GM19193 (cell line): ENCODE measurements around the gene NEURL1.

Experiments used
- POLR2A ChIP-seq: IDR thresholded peaks from 4 replicates; pipeline ENCODE4 v1.6.1; 2011; ENCODE audit not compliant: insufficient read depth, insufficient read length; ENCODE audit errors: extremely low read depth

The NEURL1 gene

DNA sequence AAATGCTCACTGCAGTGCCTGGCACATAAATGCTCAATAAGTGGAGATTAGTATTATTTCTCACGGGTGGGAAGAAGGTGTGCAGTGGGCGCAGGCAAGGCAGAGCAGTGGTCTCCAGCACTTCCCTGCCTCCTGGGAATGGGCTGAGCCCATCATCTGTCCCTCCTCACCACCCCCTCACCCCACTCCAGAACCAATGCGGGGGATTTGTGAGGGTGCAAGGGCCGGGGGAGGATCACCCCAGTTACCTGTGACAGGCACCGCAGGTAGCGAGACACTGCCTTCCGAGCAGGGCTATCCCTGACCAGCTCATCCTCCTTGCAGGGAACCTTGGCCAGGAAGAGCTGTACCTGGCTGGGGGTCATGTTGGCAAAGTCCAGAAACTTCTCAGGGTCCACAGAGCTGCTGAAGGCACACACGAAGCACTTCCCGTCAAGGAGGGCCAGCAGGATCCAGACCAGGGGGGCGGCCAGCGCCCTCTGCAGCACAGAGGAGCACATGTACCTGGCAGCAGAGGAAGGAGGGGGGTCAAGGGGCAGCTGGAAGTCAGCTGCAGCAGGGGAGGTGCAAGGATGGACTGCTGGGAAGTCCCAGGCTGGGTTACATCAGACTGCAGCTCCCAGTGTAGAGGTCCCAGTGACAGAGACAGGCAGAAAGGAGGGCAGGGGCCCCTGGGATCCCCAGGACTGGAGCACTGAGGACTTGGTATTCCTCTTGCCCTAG is 17.3 kb upstream of the NEURL1 start:
- TF ChIP-seq POLR2A: no peak

DNA sequence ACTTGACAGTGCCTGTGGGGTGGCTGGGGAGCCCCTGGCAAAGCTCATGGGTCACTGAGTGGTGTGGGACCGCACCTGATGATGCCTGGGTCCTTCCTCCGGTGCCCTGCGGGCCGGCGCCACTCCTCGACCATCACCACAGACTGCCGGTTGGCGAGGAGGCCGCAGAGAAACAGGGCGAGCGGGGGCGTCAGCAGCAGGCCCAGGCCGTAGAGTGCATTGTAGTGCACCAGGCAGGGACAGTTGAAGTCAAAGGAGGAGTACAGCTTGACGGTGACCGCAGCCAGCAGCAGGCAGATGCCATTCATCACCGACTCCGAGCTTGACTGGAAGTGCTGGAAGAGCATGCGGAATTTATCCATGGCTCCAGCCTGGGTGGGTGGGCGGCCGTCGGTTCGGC is 14.8 kb upstream of the NEURL1 start:
- TF ChIP-seq POLR2A: no peak

DNA sequence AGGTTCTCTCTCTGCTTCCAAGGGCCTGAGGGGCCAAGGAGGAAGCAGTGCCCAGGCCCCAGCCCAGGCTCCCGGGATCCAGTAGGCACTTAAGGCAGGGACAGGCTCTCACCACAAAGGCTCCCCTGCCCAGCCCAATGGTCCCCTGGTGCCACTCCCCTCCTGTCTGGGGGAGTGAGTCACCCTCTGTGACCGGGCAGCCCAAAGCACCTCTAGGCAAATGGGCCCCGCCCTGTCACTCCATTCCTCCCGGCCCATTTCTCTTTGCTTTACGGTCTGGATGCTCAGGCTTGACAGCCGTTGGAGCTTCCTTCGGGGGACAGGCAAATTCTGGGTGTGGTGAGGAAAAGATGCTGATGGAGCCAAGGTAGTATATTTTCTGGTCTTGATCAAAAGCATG is 14.4 kb upstream of the NEURL1 start, which contains the start of gene CALHM3:
CALHM3 (minus strand) TSS at position 106 of the 400 bp plus-strand sequence. CDS start 208 bp downstream, outside the sequence.
- no peak for TF ChIP-seq POLR2A

DNA sequence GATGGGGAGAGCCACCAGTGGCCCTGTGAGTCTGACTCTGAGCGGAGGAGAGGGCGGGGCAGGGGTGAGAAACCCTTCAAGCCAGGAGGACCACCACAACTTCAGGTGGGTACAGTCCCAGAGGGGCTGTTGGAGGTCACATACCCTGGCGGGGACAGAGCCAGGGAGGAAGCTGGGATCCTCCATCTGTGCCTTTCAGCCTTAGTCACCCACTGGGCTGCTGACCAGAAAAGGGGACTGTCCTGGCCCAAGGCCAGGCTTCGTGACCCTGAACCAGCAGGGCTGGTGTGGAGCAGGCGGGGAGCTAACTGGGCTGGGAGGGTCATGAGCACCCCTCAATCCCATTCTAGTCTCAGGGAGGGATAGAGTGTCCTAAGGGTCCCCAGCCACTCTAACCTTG is 13.0 kb upstream of the NEURL1 start:
- TF ChIP-seq POLR2A: no peak

DNA sequence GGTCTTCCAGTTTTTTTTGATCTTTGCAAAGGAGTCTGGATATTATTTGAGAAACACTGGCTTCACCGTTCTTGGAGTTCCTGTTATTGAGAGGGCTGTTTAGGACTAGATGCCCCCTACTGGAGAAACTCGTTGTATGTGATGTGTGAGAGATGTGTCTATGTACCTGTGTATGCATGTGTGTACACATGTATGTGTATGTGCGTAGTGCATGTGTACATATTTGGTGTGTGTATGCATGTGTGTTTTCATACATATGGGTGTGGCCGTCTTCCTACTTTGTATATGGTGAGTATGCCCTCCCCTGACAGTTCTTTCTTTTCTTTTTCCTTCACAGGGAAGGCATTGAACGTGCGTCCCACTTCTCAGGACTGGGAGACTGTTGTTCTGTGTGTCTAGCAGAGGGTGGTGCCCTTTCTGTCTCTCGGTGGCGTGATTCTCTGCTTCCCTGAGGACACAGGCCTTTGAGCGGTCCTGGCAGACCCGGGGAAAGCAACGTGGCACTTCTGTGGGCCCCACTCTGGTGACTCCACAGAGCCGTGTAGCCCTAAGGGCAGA is 11.5 kb upstream of the NEURL1 start:
- TF ChIP-seq POLR2A: no peak

DNA sequence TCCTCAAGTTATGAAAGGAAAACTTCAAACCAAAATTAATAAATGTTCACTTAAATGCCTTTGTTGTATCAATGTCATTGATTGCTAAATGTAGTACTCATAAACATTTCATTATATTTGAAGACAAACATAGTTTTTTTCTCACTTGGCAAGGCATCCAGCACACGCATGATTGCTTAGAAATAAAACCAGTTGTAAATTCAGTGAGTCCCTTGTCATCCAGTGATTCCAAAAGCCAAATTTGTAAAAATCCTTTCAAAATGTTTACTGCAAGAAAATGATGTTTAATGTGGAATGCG is 6.1 kb upstream of the NEURL1 start:
- no peak for TF ChIP-seq POLR2A

DNA sequence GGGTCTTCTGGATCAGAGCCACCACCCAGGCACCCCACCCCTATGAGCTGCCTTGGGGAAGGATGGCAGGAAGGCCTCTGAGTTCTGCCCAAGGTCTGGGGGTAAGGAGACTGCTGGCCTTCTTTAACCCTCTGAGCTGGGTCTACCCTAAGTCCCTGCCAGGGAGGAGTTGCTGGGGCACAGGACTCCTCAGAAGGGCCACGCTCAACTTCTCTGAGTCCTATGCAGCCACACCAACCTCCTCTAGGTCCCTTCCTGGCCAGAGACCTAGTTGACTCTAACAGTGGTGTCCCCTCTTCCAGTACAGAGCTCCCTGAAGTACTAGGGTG is 2.6 kb upstream of the NEURL1 start:
- TF ChIP-seq POLR2A: no peak

DNA sequence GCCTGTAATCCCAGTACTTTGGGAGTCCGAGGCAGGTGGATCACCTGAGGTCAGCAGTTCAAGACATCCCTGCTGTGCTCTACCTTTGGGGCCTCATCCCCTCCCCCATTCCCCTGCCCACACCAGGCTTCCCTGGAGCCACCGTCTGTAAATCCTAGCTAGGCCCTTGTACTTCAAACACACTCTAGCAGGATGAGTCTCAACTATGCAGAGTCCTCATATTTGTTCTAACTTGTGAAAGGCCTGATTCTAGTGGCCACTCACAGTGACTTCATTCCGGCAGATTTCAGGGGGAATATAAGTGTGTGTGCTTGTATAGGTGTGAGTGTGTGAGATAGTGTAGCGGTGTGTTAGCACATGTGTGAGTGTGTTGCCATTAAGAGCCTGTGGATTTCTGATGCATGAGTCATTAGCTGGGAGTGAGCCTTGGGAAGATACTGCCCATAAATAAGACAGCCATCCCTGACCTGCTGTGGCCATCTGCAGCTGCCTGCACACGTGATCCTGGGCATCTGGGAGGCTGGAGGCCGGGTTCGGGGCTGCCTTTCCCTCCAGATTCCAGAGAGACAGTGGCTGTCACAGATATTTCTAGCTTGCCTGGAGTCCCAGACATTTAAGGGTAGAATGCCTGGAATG is 1.7 kb upstream of the NEURL1 start:
- TF ChIP-seq POLR2A: no peak

DNA sequence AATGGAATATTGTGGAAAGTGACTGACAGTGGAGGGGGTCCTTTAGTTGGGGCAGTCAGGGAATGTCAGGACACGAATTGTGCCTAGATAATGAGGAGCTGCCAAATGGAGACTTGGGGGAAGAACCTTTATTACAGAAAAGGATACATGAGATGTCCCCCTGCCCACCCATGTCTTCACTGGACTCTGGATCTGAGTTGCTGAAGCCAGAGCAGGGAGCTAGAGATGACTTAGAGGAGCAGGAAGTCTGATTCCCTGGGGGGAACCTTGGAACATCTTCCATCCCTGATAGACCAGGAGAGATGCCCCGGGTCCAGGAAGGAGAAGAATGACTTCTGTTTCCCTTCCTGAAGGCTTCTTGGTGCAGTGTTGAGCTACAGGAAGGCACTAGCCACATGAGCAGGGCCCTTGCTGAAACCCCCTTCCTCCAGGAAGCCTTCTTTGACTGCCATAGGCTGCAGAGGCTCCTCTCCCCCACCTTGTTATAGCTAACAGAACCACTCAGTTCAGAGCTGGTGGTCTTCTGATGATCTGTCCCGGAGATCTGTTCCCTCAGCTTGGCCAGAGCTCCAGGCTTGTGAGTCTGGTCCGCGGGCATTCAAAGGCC is 747 bp upstream of the NEURL1 start:
- no peak for TF ChIP-seq POLR2A

DNA sequence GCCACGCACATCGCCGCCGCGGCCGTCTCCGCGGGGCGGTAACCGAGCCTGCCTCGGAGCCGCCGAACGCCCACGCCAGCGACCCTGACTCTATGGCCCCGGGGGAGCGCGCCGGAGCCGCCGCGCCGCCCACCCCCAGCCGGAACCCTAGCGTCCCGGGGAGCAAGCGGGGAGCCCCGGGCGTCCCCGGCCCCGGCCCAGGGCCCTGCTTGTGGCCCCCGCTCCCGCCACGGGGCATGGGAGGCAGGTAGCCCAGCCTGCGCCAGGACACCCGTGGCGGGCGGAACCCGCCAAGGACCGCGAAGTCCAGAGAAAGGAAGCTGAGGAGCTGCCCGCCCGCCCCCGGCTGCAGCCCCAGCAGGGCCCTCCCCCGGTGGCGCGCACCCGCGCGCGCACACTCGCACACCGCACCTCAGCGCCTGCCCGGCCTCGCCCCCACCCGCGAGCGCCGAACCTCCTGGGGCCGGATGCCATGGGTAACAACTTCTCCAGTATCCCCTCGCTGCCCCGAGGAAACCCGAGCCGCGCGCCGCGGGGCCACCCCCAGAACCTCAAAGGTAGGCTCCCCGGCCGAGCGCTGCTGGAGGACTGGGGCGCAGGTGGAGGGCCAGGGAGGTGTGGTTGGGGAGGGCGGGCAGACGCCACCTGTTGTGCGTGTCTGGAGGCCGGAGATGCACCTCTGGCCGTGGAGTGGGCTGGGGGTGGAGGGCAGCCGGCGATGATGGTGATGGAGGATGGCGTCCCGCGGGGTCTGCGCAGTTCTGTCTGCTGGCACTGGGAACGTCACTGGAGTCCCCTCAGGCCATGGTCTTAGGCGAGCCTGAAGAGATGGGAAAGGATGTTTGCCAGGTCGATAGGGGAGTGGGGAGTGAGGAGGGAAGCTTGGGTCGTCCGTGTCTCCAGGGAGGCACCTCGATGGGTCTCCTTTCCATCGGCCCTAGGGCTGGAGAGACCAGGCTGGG is 692 bp downstream of the NEURL1 start:
- TF ChIP-seq POLR2A: no peak

DNA sequence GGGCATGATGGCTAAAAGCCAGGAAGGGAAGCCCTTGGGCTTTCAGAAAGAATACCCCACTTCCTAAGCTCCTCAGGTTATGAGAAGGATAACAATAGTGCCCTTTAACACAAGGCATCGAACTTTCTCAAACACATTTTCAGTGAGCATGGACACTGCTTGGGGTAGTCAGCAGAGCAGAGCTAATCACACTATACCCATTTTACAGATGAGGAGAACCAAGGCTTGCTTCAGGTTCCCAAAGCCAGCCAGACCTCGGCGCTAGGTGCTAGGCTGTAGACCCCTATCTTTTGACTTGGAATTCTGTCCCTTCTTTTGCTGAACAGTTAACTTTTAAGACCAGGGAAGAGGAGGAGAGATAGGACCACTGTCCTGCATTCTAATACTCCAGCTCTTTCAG is 1.8 kb downstream of the NEURL1 start:
- TF ChIP-seq POLR2A: no peak

DNA sequence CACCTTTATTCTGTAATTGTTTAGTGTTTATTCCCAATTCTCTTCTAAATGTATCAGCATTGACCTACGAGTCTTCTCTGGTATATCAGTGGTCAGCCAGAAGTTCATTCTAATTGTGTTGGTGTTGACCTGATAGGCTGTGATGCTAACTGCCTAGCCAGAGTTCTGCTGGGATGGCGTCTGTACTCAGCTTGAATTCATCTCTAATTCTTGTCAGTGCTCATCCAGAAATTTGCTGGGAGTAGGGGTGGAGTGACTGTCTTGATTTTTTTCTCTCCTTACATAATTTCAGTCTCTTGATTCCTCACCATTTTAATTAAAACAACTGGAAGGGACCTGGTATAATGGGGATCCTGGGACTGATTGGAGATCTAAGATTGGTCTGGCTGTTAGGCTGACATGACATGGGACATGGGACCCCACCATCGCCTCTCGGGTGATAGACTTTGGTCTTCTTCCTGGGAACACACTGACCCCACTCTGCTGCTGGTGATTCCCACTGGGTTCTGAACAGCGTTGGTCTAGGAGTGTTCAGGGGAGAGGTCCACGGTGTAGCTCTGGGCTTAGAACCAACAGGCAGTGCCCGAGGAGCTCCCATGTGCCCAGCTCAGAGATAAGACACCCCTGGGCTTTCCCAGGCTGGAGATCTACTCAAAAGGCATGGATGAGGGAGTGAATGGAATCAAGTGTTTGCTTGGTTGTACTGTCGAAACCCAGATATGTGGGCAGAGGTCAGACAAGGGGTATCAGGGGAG is 3.8 kb downstream of the NEURL1 start:
- TF ChIP-seq POLR2A: no peak

DNA sequence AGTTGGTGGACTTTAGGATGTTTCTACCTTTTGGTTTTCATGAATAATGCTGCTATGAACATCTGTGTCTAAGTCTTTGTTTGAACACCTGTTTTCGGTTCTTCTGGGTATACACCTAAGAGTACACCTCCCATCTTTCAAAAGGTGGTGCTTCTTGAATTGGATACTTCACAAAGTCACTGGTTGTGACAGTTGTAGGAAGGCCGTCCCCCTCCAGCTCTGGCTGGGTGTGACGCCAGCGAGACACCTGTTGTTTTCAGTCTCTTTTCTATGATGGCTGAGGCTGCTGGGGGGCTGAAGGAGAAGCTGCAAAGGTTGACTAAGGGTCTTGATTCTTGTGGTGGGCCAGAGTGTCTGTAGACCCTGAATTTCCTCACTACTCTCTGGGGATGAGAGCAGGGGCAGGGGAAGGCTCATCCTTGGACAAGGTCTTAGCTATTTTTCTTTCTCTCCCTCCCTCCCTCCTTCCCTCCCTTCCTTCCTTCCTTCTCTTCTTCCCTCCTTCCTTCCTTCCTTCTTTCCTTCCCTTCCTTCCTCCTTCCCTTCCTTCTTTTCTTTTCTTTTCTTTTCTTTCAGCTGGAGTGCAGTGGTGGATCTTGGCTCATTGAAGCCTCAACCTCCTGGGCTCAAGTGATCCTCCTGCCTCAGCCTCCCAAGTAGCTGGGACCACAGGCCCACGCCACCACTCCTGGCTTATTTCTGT is 5.6 kb downstream of the NEURL1 start:
- no peak for TF ChIP-seq POLR2A

DNA sequence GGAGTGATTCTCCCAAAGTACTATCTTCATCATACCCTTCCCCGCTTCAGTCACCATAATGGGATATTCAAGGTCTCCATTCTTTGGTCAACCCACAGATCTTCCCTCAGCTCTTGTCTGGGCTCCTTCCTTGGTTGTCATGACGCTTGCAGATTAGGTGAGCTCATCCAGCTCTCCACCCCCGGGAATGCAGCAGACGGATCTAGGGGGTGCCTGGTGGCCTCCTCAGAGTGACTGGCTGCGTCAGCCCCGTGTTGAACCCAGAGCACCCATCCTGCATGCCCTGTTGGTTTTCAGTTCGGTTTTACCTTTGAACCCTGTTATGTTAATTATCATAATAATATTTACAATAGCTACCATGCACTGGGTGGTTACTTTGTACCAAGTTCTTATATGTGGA is 6.4 kb downstream of the NEURL1 start:
- TF ChIP-seq POLR2A: no peak
